Activated T-helper 1 cell treated with anti-CD3 and anti-CD28 coated beads, Interleukin-12 subunit alpha, Interleukin-12 subunit beta, Interleukin-2, Interleukin-4 antibody, amounts not matched to agents 30 ng/mL and 10 ng/mL and 1 ng/mL, durations not matched to agents 14 hours and 24 hours and 36 hours (primary cell): ENCODE measurements around the gene CROCC. TPM values are rescaled to one million over a fixed set of nuclear protein-coding genes. Genes with fewer than 3 reads are reported as not detected.
"Not testable (repeated sequence)": the region's sequence is repeated elsewhere in the genome, so short reads cannot be mapped to it uniquely, and the experiment has no call there.

Source experiments
- DNase-seq: peaks from one replicate; pipeline ENCODE4 v3.0.0; 2021; ENCODE audit warnings: low spot score
- H3K27ac Mint-ChIP-seq: one replicate; pipeline ENCODE4 v1.8.0; 2021; ENCODE audit warnings: mild to moderate bottlenecking, mixed read lengths
- H3K27me3 Mint-ChIP-seq: one replicate; pipeline ENCODE4 v1.8.0; 2022; ENCODE audit warnings: mild to moderate bottlenecking, moderate library complexity, mixed read lengths; ENCODE audit not compliant: insufficient read depth
- H3K36me3 Mint-ChIP-seq: one replicate; pipeline ENCODE4 v1.8.0; 2021; ENCODE audit warnings: low read depth, mixed read lengths
- H3K4me1 Mint-ChIP-seq: one replicate; pipeline ENCODE4 v1.8.0; 2021; ENCODE audit warnings: low read depth, mixed read lengths
- H3K4me3 Mint-ChIP-seq: one replicate; pipeline ENCODE4 v1.8.0; 2021; ENCODE audit warnings: mild to moderate bottlenecking, moderate library complexity, mixed read lengths
- H3K9me3 Mint-ChIP-seq: one replicate; pipeline ENCODE4 v1.8.0; 2021; ENCODE audit warnings: mixed read lengths
- intact Hi-C: fragments of 100-400 bp; cut with micrococcal nuclease; formaldehyde crosslinking; loops from one replicate; pipeline ENCODE4 v1.15.1; 2024
- total RNA-seq: library from RNA; stranded (reverse); gene quantifications from 2 replicates; pipeline ENCODE4 v1.2.3, GENCODE V29; 2022

The CROCC gene
- total RNA-seq, 1 donor from 2014 or later, result 22.6 TPM

DNA sequence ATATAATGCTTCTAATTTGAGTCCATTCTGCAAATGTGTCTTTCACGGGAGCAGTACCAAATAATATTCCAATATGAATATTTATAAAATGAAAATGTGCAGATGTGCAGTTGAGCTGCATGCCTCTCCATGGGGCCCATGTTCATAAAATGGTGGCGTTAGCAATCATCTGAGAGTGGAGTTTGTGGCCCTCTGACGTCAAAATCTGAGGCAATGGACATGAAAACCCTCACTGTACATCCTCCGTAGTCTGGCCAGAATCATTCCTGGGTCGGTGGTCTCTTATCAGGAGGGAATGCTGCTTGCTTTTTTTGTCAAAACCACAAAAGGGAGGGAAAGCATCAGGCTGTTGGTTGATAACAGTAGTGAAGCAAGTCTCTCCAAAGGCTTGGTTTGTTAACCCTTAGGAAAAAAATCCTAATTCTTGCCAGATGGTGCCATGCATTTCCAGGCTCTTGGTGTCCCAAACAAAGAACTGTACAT lies 31.2 kb upstream of the CROCC start:
- intact Hi-C loops, H3K4me3 Mint-ChIP-seq, H3K9me3 Mint-ChIP-seq, DNase-seq, H3K36me3 Mint-ChIP-seq, H3K27ac Mint-ChIP-seq: not testable (repeated sequence)
- Mint-ChIP-seq H3K4me1 (peaks cover 30% of the 10 kb centered on the region), H3K27me3 (peaks cover 67% of the 10 kb centered on the region)

DNA sequence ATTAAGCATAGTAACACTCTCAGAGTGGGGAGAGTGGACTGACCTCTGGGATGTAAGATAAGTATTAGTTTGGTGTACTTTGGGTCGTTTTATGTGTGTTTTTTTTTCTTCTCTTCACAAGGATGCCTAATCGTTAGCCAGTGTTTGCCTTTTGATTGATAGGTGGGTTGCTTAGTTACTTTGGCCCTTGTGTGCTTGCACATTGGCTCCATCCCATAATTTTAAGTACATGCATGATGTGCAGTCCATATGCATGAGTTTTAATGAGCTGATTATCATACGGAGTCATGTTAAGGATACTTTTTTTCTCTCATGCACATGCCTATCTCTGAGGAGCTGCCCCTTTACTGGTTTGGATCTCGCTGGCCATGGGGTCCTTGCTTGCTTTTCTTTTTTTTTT lies 30.7 kb upstream of the CROCC start:
- H3K4me3 Mint-ChIP-seq, DNase-seq, H3K36me3 Mint-ChIP-seq, H3K9me3 Mint-ChIP-seq, H3K27ac Mint-ChIP-seq, intact Hi-C loops: not testable (repeated sequence)
- peaks cover 30% of the 10 kb centered on the region for H3K4me1 Mint-ChIP-seq
- peaks cover 64% of the 10 kb centered on the region for H3K27me3 Mint-ChIP-seq

DNA sequence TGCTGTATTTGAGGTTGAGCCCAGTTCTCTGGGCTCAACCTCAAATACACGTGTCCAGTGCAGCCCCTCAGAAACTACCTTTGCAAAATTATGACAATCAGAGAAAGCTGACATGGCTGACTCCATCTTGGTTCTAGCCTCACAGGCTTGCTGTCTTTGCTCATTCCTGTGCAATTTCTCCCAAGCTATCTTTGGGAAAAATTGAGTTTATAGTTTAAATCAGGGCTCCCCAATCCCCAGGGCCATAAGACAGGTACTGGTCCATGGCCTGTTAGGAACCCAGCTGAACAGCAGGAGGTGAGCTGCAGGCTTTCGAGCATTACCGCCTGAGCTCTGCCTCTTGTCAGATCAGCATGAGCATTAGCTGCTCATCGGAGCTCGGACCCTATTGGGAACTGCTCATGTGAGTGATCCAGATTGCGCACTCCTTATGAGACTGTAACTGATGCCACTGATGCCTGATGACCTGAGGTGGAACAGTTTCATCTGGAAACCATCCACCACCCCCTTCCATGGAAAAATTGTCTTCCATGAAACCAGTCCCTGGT lies 28.7 kb upstream of the CROCC start:
- H3K9me3 Mint-ChIP-seq, DNase-seq, intact Hi-C loops, H3K4me3 Mint-ChIP-seq, H3K36me3 Mint-ChIP-seq, H3K27ac Mint-ChIP-seq: not testable (repeated sequence)
- Mint-ChIP-seq H3K4me1 (peaks cover 46% of the 10 kb centered on the region), H3K27me3 (peaks cover 47% of the 10 kb centered on the region)

DNA sequence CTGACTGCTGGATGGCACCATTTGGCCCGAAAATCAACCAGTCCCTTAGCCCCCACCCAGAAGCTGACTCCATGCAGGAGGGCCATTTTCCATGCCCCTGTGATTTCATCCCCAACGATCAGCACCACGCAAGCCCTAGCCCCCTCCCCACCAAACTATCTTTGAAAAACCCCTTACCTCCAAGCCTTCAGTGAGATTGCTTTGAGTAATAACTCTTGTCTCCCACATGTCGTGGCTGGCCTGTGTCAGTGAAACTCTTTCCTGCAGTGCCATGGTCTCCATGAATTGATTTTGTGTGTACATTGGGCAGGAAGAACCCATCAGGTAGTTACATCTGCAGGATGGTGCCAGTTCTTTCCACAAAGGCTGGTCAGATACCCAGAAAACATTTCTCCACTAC lies 27.9 kb upstream of the CROCC start:
- Mint-ChIP-seq H3K4me1 (peaks cover 44% of the 10 kb centered on the region), H3K27me3 (peaks cover 41% of the 10 kb centered on the region)
- intact Hi-C loops, H3K4me3 Mint-ChIP-seq, H3K27ac Mint-ChIP-seq, H3K9me3 Mint-ChIP-seq, DNase-seq, H3K36me3 Mint-ChIP-seq: not testable (repeated sequence)

DNA sequence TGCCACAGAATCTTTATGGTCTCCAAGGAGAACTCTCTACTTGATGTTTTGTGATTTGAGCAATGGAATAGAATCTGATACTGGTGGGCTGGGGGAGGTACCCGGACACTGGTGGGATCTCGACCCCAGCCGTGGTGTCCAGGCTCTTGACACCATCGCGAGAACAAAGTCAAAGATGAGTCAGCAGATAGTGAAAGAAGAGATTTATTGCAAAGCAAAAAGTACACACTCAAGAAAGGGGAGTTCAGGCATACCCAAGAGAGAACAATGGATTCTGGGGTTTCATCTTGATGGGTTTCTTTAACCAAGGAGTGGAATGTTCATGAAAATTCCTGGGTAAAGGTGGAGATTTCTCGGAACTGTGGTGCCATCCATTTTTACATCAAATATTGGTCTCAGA lies 27.4 kb upstream of the CROCC start:
- intact Hi-C loops, DNase-seq, H3K36me3 Mint-ChIP-seq, H3K9me3 Mint-ChIP-seq: not testable (repeated sequence)
- H3K4me3 Mint-ChIP-seq, result peak overlapping the region; percentile 40
- H3K27me3 Mint-ChIP-seq, result peaks cover 37% of the 10 kb centered on the region
- peak overlapping the region; percentile 47 for H3K27ac Mint-ChIP-seq
- H3K4me1 Mint-ChIP-seq, result peaks cover 39% of the 10 kb centered on the region

DNA sequence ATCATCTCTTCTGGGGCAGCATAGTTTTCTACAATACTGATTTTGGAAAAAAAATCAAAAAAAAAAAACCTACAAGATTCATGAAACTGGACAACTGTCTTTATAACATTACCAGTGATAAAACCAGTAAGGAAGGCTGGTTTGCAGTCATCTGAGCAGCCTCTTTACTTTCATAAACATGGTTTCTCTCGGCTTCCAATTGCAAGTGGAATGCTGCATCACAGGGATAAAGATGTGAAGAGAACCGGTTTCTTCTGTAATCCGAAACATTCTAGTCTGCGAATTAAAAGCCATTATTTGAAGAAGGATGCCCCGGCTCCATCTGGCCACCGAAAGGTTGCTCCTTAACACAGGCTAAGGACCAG lies 26.5 kb upstream of the CROCC start:
- H3K36me3 Mint-ChIP-seq, intact Hi-C loops, H3K9me3 Mint-ChIP-seq, DNase-seq: not testable (repeated sequence)
- Mint-ChIP-seq H3K4me3 (peak overlapping the region; percentile 71), H3K4me1 (peaks cover 30% of the 10 kb centered on the region), H3K27ac (peak overlapping the region; percentile 99), H3K27me3 (peaks cover 29% of the 10 kb centered on the region)

DNA sequence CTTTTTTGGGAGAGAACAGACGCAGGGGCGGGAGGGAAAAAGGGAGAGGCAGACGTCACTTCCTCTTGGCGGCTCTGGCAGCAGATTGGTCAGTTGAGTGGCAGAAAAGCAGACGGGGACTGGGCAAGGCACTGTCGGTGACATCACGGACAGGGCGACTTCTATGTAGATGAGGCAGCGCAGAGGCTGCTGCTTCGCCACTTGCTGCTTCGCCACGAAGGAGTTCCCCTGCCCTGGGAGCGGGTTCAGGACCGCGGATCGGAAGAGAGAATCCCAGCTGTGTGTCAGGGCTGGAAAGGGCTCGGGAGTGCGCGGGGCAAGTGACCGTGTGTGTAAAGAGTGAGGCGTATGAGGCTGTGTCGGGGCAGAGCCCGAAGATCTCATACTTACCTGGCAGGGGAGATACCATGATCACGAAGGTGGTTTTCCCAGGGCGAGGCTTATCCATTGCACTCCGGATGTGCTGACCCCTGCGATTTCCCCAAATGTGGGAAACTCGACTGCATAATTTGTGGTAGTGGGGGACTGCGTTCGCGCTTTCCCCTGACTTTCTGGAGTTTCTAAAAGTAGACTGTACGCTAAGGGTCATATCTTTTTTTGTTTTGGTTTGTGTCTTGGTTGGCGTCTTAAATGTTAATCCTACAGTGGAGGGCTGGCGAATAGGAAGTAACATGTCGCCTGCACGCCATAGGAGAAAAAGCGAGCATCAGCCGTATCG lies 26.0 kb upstream of the CROCC start, which contains the start of gene RNU1-2:
RNU1-2 (plus strand) TSS at position 383 of the 718 bp plus-strand sequence.
- peaks cover 23% of the 10 kb centered on the region for H3K27me3 Mint-ChIP-seq
- H3K36me3 Mint-ChIP-seq, result not testable (repeated sequence)
- intact Hi-C loops, result loop anchor here (1.0 to 2.0 kb wide), 3 partner anchors 9 to 251 kb away; partner anchors contain the start of gene SDHB

DNA sequence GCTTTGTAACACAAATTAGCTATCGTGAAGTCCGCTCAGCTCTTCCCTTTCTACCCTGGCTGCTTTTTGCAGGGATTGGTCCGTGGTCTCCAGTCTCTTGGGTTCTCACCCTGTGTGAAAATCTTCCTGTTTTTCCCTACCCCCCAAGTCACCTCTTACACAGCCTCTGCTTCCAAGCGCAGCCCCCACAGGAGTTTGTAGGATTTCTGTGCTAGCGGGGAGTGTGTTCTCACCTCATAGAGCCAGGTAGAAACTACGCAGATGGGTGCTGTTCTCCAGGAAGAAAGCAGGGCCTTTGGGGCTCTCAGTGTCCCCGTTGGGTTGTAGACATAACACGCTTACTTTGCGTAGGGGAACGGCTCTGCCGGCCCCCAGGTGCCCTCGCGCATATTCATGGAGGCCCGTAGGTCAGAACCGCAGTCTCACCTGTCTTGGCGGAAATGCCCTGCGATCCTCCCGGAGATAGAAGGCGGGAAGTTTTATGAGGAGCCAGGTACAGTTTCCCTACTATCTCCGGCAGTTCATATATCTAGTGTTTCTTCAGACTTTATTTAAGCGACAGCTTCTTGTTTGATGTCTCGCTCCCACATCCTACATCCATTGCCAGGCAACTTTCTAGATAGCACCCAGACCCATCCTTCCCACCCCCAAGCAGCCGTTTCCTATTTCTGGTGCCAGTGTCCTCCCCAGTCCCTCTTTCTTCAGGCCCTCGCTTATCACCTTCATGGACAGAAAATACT lies 25.2 kb upstream of the CROCC start:
- H3K36me3 Mint-ChIP-seq, H3K9me3 Mint-ChIP-seq: not testable (repeated sequence)
- intact Hi-C loops, result loop anchor here (1.0 to 2.0 kb wide), 3 partner anchors 8 to 252 kb away; partner anchors contain the start of gene SDHB
- peak overlapping the region; percentile 71 for H3K4me3 Mint-ChIP-seq
- peaks cover 19% of the 10 kb centered on the region for H3K27me3 Mint-ChIP-seq
- H3K4me1 Mint-ChIP-seq, result peaks cover 36% of the 10 kb centered on the region
- H3K27ac Mint-ChIP-seq, result peak overlapping the region; percentile 99
- peak; percentile 84 for DNase-seq

More for the DNA sequence above, 26.0 kb upstream of the CROCC start, which contains the start of gene RNU1-2:
- H3K9me3 Mint-ChIP-seq, result not testable (repeated sequence)
- Mint-ChIP-seq H3K4me1 (peaks cover 29% of the 10 kb centered on the region), H3K4me3 (peak within 1 kb of the TSS; percentile 71), H3K27ac (peak within 1 kb of the TSS; percentile 99)
- peak; percentile 80 for DNase-seq

DNA sequence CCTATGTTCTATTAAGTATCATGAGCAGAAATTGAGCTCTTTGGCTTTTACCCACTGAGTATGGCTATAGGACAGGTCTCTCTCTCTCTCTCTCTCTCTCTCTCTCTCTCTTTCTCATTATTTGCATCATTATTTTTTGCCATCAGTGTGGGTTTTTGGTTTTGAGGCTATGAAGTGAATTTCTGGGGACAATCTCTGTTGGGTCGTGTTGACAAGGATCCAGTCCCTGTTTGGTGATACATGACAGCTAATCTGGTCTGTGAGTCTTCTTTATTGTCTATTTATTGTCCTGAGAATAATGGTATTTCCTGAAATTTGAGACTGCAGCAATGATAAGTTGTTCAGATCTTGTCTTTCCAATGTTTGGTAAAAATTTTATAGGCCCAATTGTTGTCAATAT lies 24.1 kb upstream of the CROCC start:
- DNase-seq, H3K27me3 Mint-ChIP-seq, H3K9me3 Mint-ChIP-seq, H3K36me3 Mint-ChIP-seq: not testable (repeated sequence)
- Mint-ChIP-seq H3K27ac (peak overlapping the region; percentile 88), H3K4me1 (peaks cover 40% of the 10 kb centered on the region), H3K4me3 (peak overlapping the region; percentile 72)
- intact Hi-C loops, result loop anchor here (2.0 kb wide), 1 partner anchor 157 kb away; the partner anchor contains the start of gene SDHB

DNA sequence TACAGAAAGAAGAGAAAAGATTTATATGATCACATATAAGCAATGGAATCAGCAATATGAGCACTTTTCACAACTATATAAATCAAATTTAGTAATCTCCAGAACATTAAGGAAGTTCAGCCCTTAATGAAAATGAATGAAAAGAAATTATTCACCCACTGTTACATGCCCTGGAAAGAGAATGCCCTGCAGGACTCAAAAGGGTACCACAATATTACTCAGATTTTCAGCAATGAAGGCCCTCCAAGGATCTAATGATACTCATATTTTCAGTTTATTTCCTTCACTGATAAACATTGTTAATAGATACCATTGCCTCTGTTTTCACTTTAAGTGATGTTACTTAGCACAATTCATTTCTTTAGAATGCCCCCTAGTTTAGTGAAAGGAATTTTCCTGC lies 23.4 kb upstream of the CROCC start:
- H3K4me3 Mint-ChIP-seq, H3K9me3 Mint-ChIP-seq, H3K36me3 Mint-ChIP-seq, H3K27me3 Mint-ChIP-seq, intact Hi-C loops, DNase-seq, H3K27ac Mint-ChIP-seq: not testable (repeated sequence)
- peaks cover 40% of the 10 kb centered on the region for H3K4me1 Mint-ChIP-seq

DNA sequence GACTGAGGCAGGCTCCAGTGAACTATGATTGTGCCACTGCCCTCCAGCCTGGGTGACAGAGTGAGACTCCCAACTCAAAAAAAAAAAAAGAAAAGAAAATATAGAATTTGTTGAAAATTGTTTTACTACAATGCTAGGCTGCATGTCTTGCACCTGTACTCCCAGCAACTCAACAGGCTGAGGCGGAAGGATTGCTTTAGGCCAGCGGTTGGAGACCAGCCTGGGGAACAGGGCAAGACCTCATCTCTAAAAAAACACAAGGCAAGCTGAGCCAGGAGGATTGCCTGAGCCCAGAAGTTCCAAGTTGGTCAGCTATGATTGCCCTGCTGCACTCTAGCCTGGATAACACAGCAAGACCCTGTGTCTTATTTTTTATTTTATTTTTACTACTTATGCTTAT lies 22.7 kb upstream of the CROCC start:
- H3K4me3 Mint-ChIP-seq, H3K9me3 Mint-ChIP-seq, H3K36me3 Mint-ChIP-seq, H3K27me3 Mint-ChIP-seq, H3K27ac Mint-ChIP-seq, intact Hi-C loops, DNase-seq: not testable (repeated sequence)
- peaks cover 40% of the 10 kb centered on the region for H3K4me1 Mint-ChIP-seq

DNA sequence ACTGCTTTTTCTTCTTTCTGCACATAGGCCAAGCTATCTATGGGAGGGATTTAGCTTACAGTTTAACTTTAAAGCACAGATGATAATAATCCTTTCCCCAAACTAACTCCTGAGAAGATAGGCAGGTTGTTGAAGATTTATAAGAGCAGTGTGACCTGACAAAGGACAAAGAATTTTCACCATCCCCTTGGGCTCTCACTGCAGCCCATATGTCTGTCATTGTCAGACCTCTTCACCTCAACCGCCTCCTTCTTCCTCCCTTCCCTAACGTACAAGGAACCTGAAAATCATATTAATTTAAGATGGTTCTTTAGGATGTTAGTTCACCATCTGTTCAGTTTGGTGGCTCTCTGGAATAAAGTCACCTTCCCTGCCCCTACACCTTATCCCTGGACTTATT lies 21.0 kb upstream of the CROCC start:
- H3K27ac Mint-ChIP-seq, result no peak overlapping the region
- peaks cover 31% of the 10 kb centered on the region for H3K4me1 Mint-ChIP-seq
- H3K4me3 Mint-ChIP-seq, result no peak overlapping the region
- no peak for DNase-seq
- intact Hi-C loops, result loop anchor here (10.0 kb wide), 2 partner anchors 1066 to 1296 kb away; no protein-coding TSS in a partner anchor
- H3K27me3 Mint-ChIP-seq, result peaks cover 1% of the 10 kb centered on the region
- H3K36me3 Mint-ChIP-seq, result no peaks in the 10 kb centered on the region
- no peaks in the 10 kb centered on the region for H3K9me3 Mint-ChIP-seq

DNA sequence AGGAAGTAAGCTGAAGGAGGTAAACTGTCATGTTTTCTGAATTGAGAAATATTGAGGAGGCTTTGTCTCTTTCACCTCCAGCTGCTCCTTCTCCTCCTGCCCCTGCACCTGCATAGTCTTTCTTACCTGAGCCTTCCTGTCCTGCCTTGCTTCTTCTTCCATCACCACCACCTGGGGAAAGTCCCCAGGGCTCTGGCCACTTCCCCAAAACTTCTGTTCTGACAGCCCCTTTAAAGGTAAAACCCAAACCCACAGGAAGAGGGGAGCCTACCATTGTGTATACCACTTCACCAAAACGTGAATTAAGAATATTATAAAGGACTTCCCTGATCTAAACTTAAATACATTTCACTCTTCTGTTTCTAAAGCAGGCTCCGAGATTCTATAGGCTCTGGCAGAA lies 20.4 kb upstream of the CROCC start:
- H3K4me3 Mint-ChIP-seq, H3K36me3 Mint-ChIP-seq, H3K27ac Mint-ChIP-seq, DNase-seq, H3K9me3 Mint-ChIP-seq, H3K27me3 Mint-ChIP-seq: not testable (repeated sequence)
- peaks cover 31% of the 10 kb centered on the region for H3K4me1 Mint-ChIP-seq
- intact Hi-C loops, result loop anchor here (10.0 kb wide), 2 partner anchors 1067 to 1297 kb away; no protein-coding TSS in a partner anchor
